ENCODE results near the gene AGRP. TPM values are rescaled to one million over a fixed set of nuclear protein-coding genes. Genes with fewer than 3 reads are reported as not detected.

The AGRP gene
- total RNA-seq, 1 experiment from 2014 or later, result not detected

- Mint-ChIP-seq H3K4me3 (no peak overlapping the region), H3K36me3 (0 out of 2 replicates have a peak, but pooled peaks cover 3% of the 10 kb centered on the region), H3K27ac (peak overlapping the region; percentile 7; the same call in 1 of the 2 replicates), H3K27me3 (ENCODE audit: low read depth) (no peaks in the 10 kb centered on the region; the same call in 1 of the 2 replicates), H3K9me3 (no peaks in the 10 kb centered on the region), H3K4me1 (no peaks in the 10 kb centered on the region)
- DNase-seq (ENCODE audit: low spot score) (no peak), ATAC-seq (no peak)
- TF ChIP-seq PREB (CRISPR knock-in tag; IDR thresholded peaks at IDR 0.05; ENCODE audit: borderline replicate concordance) (no peak), PRRX2 (CRISPR knock-in tag; IDR thresholded peaks at IDR 0.05) (no peak), HMGXB4 (CRISPR knock-in tag; IDR thresholded peaks at IDR 0.05) (no peak), STAT6 (CRISPR knock-in tag; conservative IDR thresholded peaks at IDR 0.05; ENCODE audit: low read depth) (no peak), NFYB (CRISPR knock-in tag; conservative IDR thresholded peaks at IDR 0.05; ENCODE audit: low read depth) (no peak), GABPB1 (CRISPR knock-in tag; IDR thresholded peaks at IDR 0.05) (no peak), ERG (CRISPR knock-in tag; IDR thresholded peaks at IDR 0.05) (no peak), ZNF138 (CRISPR knock-in tag; conservative IDR thresholded peaks at IDR 0.05) (no peak), FOXP1 (CRISPR knock-in tag; IDR thresholded peaks at IDR 0.05; ENCODE audit: borderline replicate concordance) (no peak), SOX15 (CRISPR knock-in tag; IDR thresholded peaks at IDR 0.05) (no peak), ZMAT4 (CRISPR knock-in tag; IDR thresholded peaks at IDR 0.05) (no peak), FOXJ3 (CRISPR knock-in tag; IDR thresholded peaks at IDR 0.05; ENCODE audit: borderline replicate concordance) (no peak), CBFB (CRISPR knock-in tag; IDR thresholded peaks at IDR 0.05; ENCODE audit: low read depth) (no peak), USF2 (CRISPR knock-in tag; IDR thresholded peaks at IDR 0.05) (no peak), ZNF671 (CRISPR knock-in tag; IDR thresholded peaks at IDR 0.05) (no peak), FOXP4 (CRISPR knock-in tag; IDR thresholded peaks at IDR 0.05) (no peak), ZNF512 (CRISPR knock-in tag; IDR thresholded peaks at IDR 0.05; ENCODE audit: borderline replicate concordance) (no peak), MLX (CRISPR knock-in tag; IDR thresholded peaks at IDR 0.05) (no peak)
- ChIA-PET POLR2A (no interaction called here), CTCF (interaction anchor here (1.3 to 12.8 kb wide), 5 partner anchors 15 to 58 kb away, joined by 5 to 234 read pairs (median 7); partner anchors contain the start of genes ATP6V0D1, HSD11B2 and TPPP3)
Measured at GRCh38 chr16:67451061-67451703, 32.2 kb downstream of the AGRP start.
